Lower leg skin (tissue), 3 donors: Measurements from ENCODE around the gene MAIP1.

Experiments
- CTCF ChIP-seq, 3 donors: fragments of 450-650 bp; IDR thresholded peaks; one replicate each; pipeline ENCODE4 v1.5.1; 2016; ENCODE audit warnings: antibody characterized with exemption in 3 of 3, mild to moderate bottlenecking in 3 of 3, moderate library complexity in 2 of 3
- POLR2A ChIP-seq, 2 donors: fragments of 450-650 bp; IDR thresholded peaks; one replicate each; pipeline ENCODE4 v1.6.1; 2016 to 2017; ENCODE audit warnings: antibody characterized with exemption in 2 of 2, mild to moderate bottlenecking in 1 of 2, moderate library complexity in 1 of 2

- no peak for TF ChIP-seq CTCF (IDR thresholded peaks at IDR 0.05)
- no peak for TF ChIP-seq POLR2A (IDR thresholded peaks at IDR 0.05)
These were observed 40.9 kb upstream of the MAIP1 start for GRCh38 chr2:199914372-199914958.
